Epithelial cell of prostate (primary cell): ENCODE data around the gene NOP9.

Experiments
- DNase-seq: peaks from one replicate; pipeline ENCODE4 v3.0.0-alpha.2; 2011; ENCODE audit warnings: low read depth, low spot score
- H3K27ac ChIP-seq: fragments of 450-650 bp; 2 replicates; pipeline ENCODE4 v1.5.1; 2017; ENCODE audit warnings: mild to moderate bottlenecking

NOP9 gene

DNA sequence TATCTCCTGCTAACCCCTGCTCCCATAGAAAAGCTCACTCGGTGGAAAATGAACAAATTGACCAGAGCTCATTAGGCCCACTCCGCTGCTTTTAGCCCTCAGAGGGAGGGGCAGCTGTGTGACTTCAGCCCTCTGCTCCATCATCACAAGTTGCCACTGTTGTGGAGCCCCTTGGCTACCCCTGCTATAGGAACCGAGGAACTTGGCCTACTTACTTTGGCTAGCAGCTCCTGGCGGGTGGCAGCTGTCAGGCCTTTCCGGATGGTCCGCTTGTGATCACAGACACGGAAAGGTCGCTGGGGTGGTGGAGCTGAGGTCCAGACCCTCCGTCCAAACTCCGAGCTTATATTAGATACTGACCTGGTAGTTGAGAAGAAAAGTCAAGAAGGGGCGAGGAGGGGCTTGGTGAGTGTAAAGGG lies 7.5 kb downstream of the NOP9 start:
- no peak overlapping the region for H3K27ac ChIP-seq

GRCh38 chr14:24307575-24308341 lies 8.1 kb downstream of the NOP9 start, which contains the start of gene CIDEB:
Gene CIDEB (minus strand): TSS chr14:24307977. CDS start chr14:24307858, 119 bp downstream.
- peak within 1 kb of the TSS; percentile 74 for H3K27ac ChIP-seq
- DNase-seq = no peak

More for the DNA sequence above, 7.5 kb downstream of the NOP9 start:
- no peak for DNase-seq

DNA sequence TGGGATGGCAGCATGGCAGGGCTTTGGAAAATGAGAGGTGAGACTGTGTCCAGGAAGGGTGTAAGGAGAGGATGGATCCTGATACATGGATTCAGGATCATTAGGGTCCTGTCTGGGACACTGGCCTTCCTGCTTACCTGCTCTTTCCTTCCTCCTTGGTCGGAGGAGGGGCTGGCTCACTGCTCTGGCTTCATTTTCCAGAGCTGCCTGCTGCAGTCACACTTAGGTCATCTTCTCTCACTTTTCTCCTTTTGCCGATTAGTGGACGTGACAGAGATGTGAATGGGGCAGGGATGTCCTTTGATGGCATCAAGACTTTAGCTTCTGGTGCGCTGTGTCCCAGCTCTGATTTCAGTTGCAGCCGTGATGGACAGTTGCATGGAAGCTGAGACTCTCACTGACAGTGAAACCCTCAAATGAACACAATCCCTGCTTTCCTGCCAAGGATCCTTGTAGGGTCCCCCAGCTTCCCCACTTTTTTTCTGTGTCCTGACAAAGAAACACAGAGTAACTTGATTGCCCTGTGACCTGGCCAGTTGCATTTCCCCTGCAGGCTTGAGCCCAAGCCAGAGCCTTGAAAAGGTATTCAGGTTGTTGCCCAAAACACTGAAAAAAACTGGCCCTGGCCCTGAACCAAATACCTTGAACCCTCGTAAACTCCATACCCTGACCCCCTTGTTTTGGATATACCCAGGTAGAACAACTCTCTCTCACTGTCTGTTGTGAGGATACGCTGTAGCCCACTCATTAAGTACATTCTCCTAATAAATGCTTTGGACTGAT lies 8.9 kb downstream of the NOP9 start:
- peak overlapping the region; percentile 74 for H3K27ac ChIP-seq
- no peak for DNase-seq

- DNase-seq = no peak
- peak within 1 kb of the TSS; percentile 74 for H3K27ac ChIP-seq
These were observed 10.1 kb downstream of the NOP9 start, which contains the start of gene LTB4R2 for GRCh38 chr14:24309538-24310264. Gene LTB4R2 (plus strand): TSS chr14:24310140. CDS start chr14:24310665, 525 bp downstream.

DNA sequence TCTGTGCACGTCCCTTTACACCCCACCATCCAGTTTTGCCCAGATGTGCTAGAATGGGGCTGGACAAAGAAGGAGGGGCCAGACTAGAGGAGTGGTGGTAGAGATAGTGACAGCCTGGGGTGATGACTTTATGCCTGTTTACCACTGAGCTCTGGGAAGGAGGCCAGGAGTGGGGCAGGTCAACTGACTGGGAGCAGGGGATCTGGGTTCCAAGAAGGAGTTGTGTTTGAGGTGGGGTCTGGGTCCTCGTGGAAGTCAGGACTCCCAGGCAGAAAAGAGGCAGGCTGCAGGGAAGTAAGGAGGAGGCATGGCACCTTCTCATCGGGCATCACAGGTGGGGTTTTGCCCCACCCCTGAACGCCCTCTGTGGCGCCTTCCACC lies 10.6 kb downstream of the NOP9 start:
- peak overlapping the region; percentile 74 for H3K27ac ChIP-seq
- no peak for DNase-seq

DNA sequence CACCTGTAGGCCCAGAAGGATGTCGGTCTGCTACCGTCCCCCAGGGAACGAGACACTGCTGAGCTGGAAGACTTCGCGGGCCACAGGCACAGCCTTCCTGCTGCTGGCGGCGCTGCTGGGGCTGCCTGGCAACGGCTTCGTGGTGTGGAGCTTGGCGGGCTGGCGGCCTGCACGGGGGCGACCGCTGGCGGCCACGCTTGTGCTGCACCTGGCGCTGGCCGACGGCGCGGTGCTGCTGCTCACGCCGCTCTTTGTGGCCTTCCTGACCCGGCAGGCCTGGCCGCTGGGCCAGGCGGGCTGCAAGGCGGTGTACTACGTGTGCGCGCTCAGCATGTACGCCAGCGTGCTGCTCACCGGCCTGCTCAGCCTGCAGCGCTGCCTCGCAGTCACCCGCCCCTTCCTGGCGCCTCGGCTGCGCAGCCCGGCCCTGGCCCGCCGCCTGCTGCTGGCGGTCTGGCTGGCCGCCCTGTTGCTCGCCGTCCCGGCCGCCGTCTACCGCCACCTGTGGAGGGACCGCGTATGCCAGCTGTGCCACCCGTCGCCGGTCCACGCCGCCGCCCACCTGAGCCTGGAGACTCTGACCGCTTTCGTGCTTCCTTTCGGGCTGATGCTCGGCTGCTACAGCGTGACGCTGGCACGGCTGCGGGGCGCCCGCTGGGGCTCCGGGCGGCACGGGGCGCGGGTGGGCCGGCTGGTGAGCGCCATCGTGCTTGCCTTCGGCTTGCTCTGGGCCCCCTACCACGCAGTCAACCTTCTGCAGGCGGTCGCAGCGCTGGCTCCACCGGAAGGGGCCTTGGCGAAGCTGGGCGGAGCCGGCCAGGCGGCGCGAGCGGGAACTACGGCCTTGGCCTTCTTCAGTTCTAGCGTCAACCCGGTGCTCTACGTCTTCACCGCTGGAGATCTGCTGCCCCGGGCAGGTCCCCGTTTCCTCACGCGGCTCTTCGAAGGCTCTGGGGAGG lies 11.3 kb downstream of the NOP9 start, which contains the start of gene LTB4R:
TSS of gene LTB4R (plus strand) at position 857 of the 959 bp plus-strand sequence. CDS start 4,150 bp downstream, outside the sequence.
- DNase-seq = no peak
- peak within 1 kb of the TSS; percentile 74 for H3K27ac ChIP-seq

GRCh38 chr14:24311837-24312615 lies 12.4 kb downstream of the NOP9 start:
- no peak for DNase-seq
- peak overlapping the region; percentile 74 for H3K27ac ChIP-seq

GRCh38 chr14:24312736-24313507 lies 13.3 kb downstream of the NOP9 start:
- H3K27ac ChIP-seq = no peak overlapping the region
- no peak for DNase-seq

- H3K27ac ChIP-seq = no peak overlapping the region
- DNase-seq = no peak
These were observed 14.3 kb downstream of the NOP9 start for GRCh38 chr14:24313913-24314312.

DNA sequence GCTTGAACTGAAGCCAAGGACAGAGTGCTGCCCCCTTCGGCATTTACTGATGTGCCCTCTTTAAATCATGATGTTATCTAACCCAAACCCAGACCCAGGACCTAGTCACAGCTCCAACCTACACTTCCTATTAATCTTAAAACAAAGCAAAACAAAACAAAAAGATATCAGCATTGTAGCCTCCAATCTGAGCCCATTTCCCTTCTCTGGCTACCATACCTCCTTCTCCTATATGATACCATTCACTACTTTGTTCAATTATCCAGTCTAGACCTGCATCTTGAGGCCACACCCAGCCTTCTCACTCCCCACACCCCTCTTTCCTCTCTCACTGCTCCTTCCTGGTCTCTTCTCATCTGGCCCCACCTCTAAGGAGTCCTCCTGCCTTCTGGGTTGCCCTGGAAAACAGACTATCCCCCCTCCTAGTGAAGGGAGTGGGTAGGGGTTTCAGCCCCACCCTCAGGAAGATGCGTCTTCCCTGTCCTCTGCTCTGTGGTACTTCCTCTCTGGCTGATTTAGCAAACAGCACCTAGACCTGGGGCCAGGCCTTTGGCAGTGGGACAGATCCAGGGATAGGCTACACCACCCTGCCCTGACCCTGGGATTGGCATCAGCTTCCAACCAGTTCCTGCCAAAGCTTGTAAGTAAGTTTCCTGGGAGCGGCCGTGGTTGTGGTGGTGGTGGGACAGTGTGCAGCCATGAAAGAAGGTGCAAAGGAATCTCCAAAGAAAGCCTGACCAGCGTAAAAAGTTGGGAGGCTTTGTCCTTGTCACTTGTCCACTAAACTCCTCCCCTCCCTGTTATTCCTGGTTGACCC lies 14.9 kb downstream of the NOP9 start:
- H3K27ac ChIP-seq = no peak overlapping the region
- DNase-seq = no peak

- DNase-seq = no peak
- no peak overlapping the region for H3K27ac ChIP-seq
These were observed 15.7 kb downstream of the NOP9 start for GRCh38 chr14:24315243-24315806.

GRCh38 chr14:24315807-24316596 lies 16.4 kb downstream of the NOP9 start:
- no peak overlapping the region for H3K27ac ChIP-seq
- DNase-seq = no peak

GRCh38 chr14:24316597-24316950 lies 16.9 kb downstream of the NOP9 start:
- no peak for DNase-seq
- H3K27ac ChIP-seq = no peak overlapping the region

DNA sequence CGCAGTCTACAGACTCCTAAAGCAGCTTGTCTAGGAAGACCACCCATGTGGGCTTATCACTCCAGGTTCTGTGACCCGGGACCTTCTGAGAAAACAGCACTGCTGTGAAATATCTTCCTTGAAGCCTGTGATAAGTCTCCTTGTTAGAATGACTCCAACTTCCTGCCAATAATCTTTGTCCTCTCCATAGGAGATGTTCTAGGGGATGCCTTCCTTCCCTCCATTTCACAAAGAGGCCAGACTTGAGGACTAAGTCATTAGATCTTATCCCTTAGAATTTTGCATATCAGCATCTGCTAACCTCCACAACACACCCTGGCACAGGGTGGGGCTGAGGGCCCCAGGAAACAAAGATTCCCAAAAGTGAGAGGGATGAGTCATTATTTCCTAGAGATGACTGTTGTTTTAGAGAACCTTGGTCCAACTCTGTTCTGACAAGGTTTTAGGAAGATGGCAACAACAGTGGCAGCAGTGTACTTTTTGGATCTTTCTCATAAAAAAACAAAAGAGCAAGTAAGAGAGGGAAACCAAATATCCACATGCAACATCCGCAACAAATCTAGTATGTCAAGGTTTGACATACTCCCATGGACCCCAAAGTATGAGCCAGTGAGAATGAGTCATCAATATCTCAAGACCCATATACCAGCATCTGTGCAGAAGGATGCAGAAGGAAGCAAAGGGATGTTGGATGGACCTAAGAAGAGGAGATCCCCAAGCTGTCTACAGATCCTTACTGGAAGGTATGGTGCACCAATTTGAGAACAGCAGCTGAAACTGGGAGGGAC lies 17.7 kb downstream of the NOP9 start:
- no peak overlapping the region for H3K27ac ChIP-seq
- no peak for DNase-seq

DNA sequence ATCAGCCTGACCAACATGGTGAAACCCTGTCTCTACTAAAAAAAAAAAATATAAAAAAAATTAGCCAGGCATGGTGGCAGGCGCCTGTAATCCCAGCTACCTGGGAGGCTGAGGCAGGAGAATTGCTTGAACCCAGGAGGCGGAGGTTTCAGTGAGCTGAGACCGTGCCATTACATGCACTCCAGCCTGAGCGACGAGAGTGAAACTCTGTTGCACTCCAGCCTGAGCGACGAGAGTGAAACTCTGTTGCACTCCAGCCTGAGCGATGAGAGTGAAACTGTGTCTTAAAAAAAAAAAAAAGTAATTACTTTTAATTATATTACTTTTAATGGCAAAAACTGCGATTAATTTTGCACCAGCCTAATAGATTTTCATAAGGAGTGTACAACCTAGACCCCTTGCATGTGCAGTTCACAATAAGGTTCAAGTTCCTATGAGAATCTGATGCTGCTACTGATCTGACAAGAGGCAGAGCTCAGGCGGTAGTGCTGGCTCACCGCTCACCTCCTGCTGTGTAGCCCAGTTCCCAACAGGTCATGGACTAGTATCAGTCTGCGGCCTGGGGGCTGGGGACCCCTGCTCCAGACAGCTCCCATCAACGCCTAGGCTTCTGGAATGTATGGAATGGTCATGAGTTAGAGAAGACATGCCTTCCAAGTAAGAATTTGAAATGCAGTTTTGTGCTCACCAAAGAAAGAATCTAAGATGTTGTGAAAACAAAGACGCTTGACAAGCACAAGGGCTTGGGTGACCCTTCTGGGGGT lies 21.7 kb downstream of the NOP9 start:
- no peak overlapping the region for H3K27ac ChIP-seq
- DNase-seq = no peak
